Pancreas (tissue), 10 donors: ENCODE results near the gene NATD1. TPM values are rescaled to one million over a fixed set of nuclear protein-coding genes. Genes with fewer than 3 reads are reported as not detected.
A peak's percentile ranks its signal among the peaks of the same experiment; 100 is the strongest.

Experiments
- ATAC-seq, 4 donors: fragments of 200-7000 bp; cut with Tn5 transposase; one replicate each; pipeline versions ENCODE4 v1.8.0 to v1.9.1; 2020; ENCODE audit warnings: mild to moderate bottlenecking in 4 of 4, moderate library complexity in 4 of 4
- DNase-seq, 6 donors: peaks; one replicate each; pipeline ENCODE4 v3.0.0-alpha.2; 2020
- FAIRE-seq: peaks from 2 replicates; lab custom pipeline; 2012; peaks lifted over from hg19 to GRCh38; lab: Jason Lieb, UNC
- H3K27ac ChIP-seq, 4 donors: fragments of 200-600 bp; sonication (generic); 1 replicate in 3 of 4; 2 replicates in 1 of 4; pipeline versions ENCODE4 v1.5.0 to v1.8.0; 2020
- H3K27me3 ChIP-seq, 4 donors: fragments of 200-600 bp; one replicate each; pipeline ENCODE4 v1.8.0; 2021
- H3K36me3 ChIP-seq, 3 donors: fragments of 200-600 bp; sonication (generic) in 1 of 3; one replicate each; pipeline versions ENCODE4 v1.5.0 to v1.8.0; 2020 to 2021
- H3K4me1 ChIP-seq, 3 donors: fragments of 200-600 bp; one replicate each; pipeline ENCODE4 v1.8.0; 2021
- H3K4me3 ChIP-seq, 4 donors: fragments of 200-600 bp; sonication (generic) in 2 of 4; one replicate each; pipeline versions ENCODE4 v1.5.0 to v1.8.0; 2020 to 2021
- H3K9me3 ChIP-seq, 4 donors: fragments of 200-600 bp; one replicate each; pipeline ENCODE4 v1.8.0; 2021
- CTCF ChIP-seq, 4 donors: fragments of 200-600 bp; sonication (generic) in 3 of 4; IDR thresholded peaks; one replicate each; pipeline versions ENCODE4 v1.5.0 to v1.8.0; 2021; ENCODE audit warnings: antibody characterized with exemption in 4 of 4
- WGBS, 2 donors: extraction: QIAGEN DNeasy Blood & Tissue Kit; methylation state at CpG; one replicate each; pipeline ENCODE4 v1.1.7; 2013; 5-methylcytosine and 5-hydroxymethylcytosine counted together
- intact Hi-C, 3 donors: fragments of 100-400 bp; cut with DNase I; formaldehyde crosslinking; loops; one replicate each; pipeline versions ENCODE4 v1.11.1 to v1.14.2; 2022
- polyA plus RNA-seq, 2 donors: library from polyadenylated mRNA; stranded (reverse); fragments of 200-250 nt; gene quantifications; one replicate each; pipeline ENCODE4 v1.2.3, GENCODE V29; 2013
- total RNA-seq, 6 donors: library from RNA; stranded (reverse); fragmentation: NEBNext Ultra II Directional in 4 of 6; extraction: Animal tissue kit (Norgen Biotek cat#: 25700) in 4 of 6; gene quantifications; one replicate each; pipeline versions ENCODE4 v1.2.1 to v1.2.4, GENCODE V29; 2021 to 2023
- donor health status: healthy with polysubstance abuse.
- donor health status: DM: no; HTN: no; CAD: no; lungs with moderate emphysema.
- donor health status: DM: no; HTN: no; CAD: no.
- donor health status: control.
- donor health status: control.
- donor health status: Bipolar disorder and iron deficiency.
- donor health status: DM: yes; HTN: yes; CAD: no.
- donor health status: DM: no; HTN: no; CAD: no.
- donor health status: DM: no; HTN: no; CAD: no.
- donor health status: DM: yes; HTN: yes; CAD: no.

NATD1 gene
- total and polyA plus RNA-seq, 8 donors, result 2.3 to 8.3 (median 4.2) TPM

DNA sequence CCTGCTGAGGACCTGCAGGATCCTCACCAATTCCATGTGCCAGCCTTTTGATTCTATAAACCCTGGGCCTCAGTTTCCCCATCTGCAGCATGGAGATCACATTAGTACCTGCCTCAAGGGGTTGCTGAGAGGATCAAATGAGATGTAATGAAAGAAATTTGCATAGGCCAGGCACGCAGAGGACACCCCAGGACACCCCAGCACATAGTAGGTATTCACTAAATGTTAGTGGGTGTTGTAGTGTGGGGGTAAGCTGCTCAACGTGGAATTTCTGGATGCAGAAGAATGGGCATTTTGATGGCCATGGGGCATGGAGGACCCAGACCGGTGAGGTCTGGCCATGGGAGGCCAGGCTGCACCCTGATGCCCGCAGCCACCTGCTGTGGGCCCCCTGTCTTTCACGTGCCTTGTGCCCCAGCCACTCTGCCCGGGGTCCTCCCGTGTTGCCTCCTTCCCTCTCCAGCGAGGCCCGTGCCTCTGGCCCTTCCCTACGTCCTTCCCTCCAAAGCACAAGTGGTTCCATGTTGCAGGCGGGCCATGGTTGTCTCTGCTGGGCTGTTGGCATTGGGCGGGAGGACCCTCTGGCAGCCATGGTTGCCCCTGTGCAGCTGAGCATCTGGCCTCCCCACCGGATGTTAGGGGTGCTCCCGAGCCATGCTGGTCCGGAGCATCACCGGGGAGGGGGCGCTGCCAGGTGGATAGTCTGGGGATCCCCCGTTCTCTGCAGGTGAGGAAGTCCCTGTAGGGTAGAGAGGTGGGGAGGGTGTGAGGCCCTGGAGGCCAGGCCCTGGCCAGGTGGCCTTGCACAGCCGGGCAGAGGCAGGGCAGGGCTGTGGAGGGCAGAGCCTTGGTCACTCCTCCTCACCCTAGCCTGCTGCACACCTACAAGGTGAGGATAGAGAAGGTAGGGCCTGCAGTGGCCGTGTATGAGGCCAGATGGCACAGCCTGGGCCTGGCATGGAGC lies 39.9 kb upstream of the NATD1 start:
- H3K4me1 ChIP-seq, result peaks cover 18 to 35% (median 18%) of the 10 kb centered on the region in 3 donors
- no peak for ATAC-seq
- no peak for TF ChIP-seq CTCF (IDR thresholded peaks at IDR 0.05)
- no peak for FAIRE-seq
- DNase-seq, result peak in 2 of 6 donors; percentile 28 to 79
- WGBS, 2 donors, result 67 to 80% methylated on average over 20 of the region's 20 CpGs
- H3K4me3 ChIP-seq, result no peak overlapping the region
- no peaks in the 10 kb centered on the region for H3K9me3 ChIP-seq
- H3K36me3 ChIP-seq, result no peaks in the 10 kb centered on the region
- intact Hi-C loops, result loop anchor here in 1 of 3 donors (10.0 kb wide), 1 partner anchor 972 kb away; no protein-coding TSS in a partner anchor
- no peaks in the 10 kb centered on the region for H3K27me3 ChIP-seq
- no peak overlapping the region for H3K27ac ChIP-seq

- intact Hi-C loops, result loop anchor here in 1 of 3 donors (10.0 kb wide), 1 partner anchor 973 kb away; no protein-coding TSS in a partner anchor
- no peak overlapping the region for H3K4me3 ChIP-seq
- no peak overlapping the region for H3K27ac ChIP-seq
- H3K9me3 ChIP-seq, result no peaks in the 10 kb centered on the region
- no peaks in the 10 kb centered on the region for H3K36me3 ChIP-seq
- no peak for FAIRE-seq
- no peaks in the 10 kb centered on the region for H3K27me3 ChIP-seq
- DNase-seq, result peak in 2 of 6 donors; percentile 25 to 78
- H3K4me1 ChIP-seq, result peaks cover 28 to 46% (median 31%) of the 10 kb centered on the region in 3 donors
- TF ChIP-seq CTCF (IDR thresholded peaks at IDR 0.05), result no peak
- 59 to 64% methylated on average over 12 of the region's 12 CpGs for WGBS, 2 donors
- no peak for ATAC-seq
Observed at GRCh38 chr17:21291862-21292261, 38.7 kb upstream of the NATD1 start.

GRCh38 chr17:21291357-21291756 lies 38.1 kb upstream of the NATD1 start:
- no peak for TF ChIP-seq CTCF (IDR thresholded peaks at IDR 0.05)
- no peak overlapping the region for H3K27ac ChIP-seq
- H3K4me1 ChIP-seq, result peaks cover 32 to 50% (median 36%) of the 10 kb centered on the region in 3 donors
- no peak overlapping the region for H3K4me3 ChIP-seq
- peak in 1 of 6 donors; percentile 36 for DNase-seq
- WGBS, 2 donors, result 43 to 49% methylated on average over 10 of the region's 10 CpGs
- no peaks in the 10 kb centered on the region for H3K9me3 ChIP-seq
- intact Hi-C loops, result loop anchor here in 1 of 3 donors (10.0 kb wide), 1 partner anchor 973 kb away; no protein-coding TSS in a partner anchor
- no peaks in the 10 kb centered on the region for H3K36me3 ChIP-seq
- ATAC-seq, result no peak
- H3K27me3 ChIP-seq, result no peaks in the 10 kb centered on the region
- no peak for FAIRE-seq

- H3K4me3 ChIP-seq, result no peak overlapping the region
- FAIRE-seq (no peak), DNase-seq (peak in 5 of 6 donors; percentile 54 to 85 (median 65)), ATAC-seq (peak in 1 of 4 donors; percentile 2)
- no peaks in the 10 kb centered on the region for H3K9me3 ChIP-seq
- no peaks in the 10 kb centered on the region for H3K27me3 ChIP-seq
- intact Hi-C loops, result loop anchor here in 1 of 3 donors (10.0 kb wide), 1 partner anchor 975 kb away; no protein-coding TSS in a partner anchor
- peaks cover 32 to 45% (median 36%) of the 10 kb centered on the region in 3 donors for H3K4me1 ChIP-seq
- 27 to 38% methylated on average over 18 of the region's 18 CpGs for WGBS, 2 donors
- H3K27ac ChIP-seq, result peak overlapping the region in 2 of 4 donors; percentile 25 to 99
- TF ChIP-seq CTCF (IDR thresholded peaks at IDR 0.05), result no peak
- H3K36me3 ChIP-seq, result no peaks in the 10 kb centered on the region
Observed at GRCh38 chr17:21289902-21290571, 36.8 kb upstream of the NATD1 start.
